Epidermal melanocyte (primary cell): ENCODE measurements around the gene CDC37L1.
"Not testable (repeated sequence)": the region's sequence is repeated elsewhere in the genome, so short reads cannot be mapped to it uniquely, and the experiment has no call there.

Experiments
- DNase-seq: peaks from one replicate; pipeline ENCODE4 v3.0.0; 2011; ENCODE audit warnings: low spot score; ENCODE audit not compliant: insufficient read length

CDC37L1 gene

DNA sequence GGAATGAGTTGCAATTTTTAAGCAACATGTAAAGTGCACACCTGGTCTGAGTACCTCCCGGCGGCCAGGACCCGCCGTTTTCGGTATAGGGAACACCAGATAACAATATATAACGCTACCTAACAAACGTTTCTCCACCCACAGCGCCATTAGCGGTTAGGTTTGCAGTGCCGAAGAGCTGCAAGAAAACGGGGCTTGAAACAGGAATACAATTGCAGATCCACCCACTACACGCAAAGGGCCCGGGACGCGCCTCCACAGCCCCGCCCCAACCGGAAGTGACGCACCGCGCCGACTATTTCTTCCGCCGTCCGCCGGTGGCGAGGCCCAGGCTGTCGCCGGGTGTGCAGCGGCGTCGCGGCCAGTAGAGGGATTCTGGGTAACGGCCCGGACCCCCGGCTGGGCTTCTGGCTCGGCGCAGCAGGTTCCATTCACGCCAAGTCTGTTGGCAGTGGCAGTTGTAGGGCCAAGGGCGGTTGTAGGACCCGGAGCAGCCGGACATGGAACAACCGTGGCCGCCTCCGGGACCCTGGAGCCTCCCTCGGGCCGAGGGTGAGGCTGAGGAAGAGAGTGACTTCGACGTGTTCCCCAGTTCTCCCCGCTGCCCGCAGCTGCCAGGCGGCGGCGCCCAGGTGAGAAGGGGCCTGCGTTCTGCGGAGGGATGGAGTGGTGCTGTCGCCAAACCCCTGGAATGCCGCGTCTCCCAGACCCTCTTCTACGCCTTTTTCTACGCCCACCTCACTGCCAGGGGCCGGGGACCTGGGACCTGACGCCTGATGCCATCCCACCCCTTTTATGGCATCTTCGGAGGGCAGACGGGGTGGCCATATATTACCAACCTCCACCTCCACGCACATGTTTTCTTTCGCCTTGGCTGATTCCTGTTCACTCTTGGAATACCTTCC lies at the start of gene CDC37L1:
Gene CDC37L1, plus strand, starts transcription at position 302 of the 905 bp plus-strand sequence. Its CDS starts 199 bp downstream, at position 501.
- DNase-seq: peak; percentile 92

GRCh38 chr9:4630836-4631235 lies 48.5 kb upstream of the CDC37L1 start:
- DNase-seq: no peak

- DNase-seq: no peak
These were observed 40.4 kb upstream of the CDC37L1 start for GRCh38 chr9:4638968-4639367.

- no peak for DNase-seq
These were observed 39.9 kb upstream of the CDC37L1 start for GRCh38 chr9:4639420-4639819.

- no peak for DNase-seq
These were observed 39.3 kb upstream of the CDC37L1 start for GRCh38 chr9:4640027-4640426.

GRCh38 chr9:4642351-4642750 lies 37.0 kb upstream of the CDC37L1 start:
- DNase-seq: no peak

DNA sequence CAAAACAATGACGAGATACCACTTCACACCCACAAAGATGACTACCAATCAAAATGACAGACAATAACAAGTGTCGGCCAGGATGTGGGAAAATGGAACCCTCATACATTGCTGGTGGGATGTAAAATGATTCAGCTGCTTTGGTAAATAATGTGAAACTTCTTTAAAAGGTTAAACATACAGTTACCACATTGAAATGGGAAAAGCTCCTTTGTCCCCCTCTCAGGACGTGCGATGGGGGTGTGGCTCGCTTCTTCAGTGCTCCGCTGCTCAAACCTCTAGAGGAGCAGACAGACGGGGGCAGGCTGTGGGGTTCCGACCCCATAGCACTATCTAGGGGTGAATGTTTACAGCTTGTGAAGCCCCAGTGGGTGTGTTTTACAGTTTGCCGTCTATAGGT lies 25.3 kb upstream of the CDC37L1 start:
- DNase-seq: no peak

- DNase-seq: no peak
These were observed 24.8 kb upstream of the CDC37L1 start for GRCh38 chr9:4654538-4654937.

DNA sequence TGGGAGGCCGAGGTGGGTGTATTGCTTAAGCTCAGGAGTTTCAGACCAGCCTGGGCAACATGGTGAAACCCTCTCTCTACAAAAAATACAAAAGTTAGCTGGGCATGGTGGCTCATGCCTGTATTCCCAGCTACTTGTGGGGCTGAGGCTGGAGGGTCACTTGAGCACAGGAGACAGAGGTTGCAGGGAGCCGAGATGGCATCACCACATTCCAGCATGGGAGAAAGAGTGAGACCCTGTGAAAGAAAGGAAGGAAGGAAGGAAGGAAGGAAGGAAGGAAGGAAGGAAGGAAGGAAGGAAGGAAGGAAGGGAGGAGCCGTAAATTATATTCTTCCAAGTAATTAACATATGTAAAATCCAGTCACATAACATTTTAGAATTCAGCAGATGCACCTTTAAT lies 23.2 kb upstream of the CDC37L1 start:
- not testable (repeated sequence) for DNase-seq

GRCh38 chr9:4656621-4657020 lies 22.7 kb upstream of the CDC37L1 start:
- no peak for DNase-seq

DNA sequence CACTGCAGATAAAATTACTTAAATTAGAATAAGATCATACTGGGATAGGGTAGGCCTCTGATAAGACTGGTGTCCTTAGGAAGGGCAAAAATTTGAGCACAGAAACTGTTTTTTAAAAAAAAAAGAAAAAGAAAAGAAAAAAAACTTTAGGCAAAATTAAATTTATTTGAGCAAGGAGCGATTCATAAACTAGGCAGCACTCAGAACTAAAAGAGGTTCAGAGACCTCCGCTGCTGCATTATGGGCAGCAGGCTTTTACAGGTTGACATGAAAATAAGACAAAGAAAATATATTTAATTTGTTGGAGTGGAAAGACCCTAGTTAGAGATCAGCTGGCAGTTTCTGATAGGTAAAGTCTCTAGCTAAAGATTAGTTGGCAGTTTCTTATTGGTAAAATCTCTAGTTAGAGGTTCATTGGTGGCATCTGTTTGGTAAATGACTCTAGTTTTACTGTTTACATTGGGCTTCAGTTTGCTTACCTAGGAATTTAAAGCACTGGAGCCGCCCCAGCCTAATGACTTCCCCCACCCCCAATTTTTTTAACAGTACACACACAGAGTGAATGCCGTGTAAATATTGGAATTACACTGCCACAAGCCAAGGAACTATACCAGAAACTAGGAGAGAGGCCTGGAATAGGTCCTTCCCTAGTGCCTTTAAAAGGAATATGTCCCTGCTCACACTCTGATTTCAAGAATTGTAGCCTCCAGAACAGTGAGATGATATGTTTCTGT lies 21.8 kb upstream of the CDC37L1 start:
- no peak for DNase-seq

- DNase-seq: not testable (repeated sequence)
These were observed 18.7 kb upstream of the CDC37L1 start for GRCh38 chr9:4660665-4661064.

DNA sequence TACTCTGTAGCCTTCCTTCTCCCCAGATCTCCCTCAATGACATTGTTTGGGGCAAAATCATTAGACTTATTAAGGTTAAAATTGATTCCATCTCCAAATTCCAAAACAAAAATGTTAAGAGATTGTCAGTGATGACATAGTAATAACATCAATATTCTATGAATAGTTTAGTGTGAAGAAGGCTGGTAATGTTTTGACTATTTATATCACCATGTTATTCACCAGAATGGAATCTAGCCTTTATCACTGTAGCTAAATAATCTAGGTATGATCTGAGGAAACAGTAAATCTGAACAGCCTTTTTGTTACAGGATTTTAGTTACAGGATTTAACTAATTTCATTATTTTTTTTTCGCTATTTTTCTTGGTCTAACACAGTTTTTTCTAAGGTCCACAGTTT lies 18.2 kb upstream of the CDC37L1 start:
- DNase-seq: no peak

- no peak for DNase-seq
These were observed 17.8 kb upstream of the CDC37L1 start for GRCh38 chr9:4661611-4662010.

GRCh38 chr9:4662108-4662988 lies 17.0 kb upstream of the CDC37L1 start, which contains the start of gene PLPP6:
PLPP6 (plus strand) TSS chr9:4662294; CDS start chr9:4662376, 82 bp downstream.
- DNase-seq: peak; percentile 82

DNA sequence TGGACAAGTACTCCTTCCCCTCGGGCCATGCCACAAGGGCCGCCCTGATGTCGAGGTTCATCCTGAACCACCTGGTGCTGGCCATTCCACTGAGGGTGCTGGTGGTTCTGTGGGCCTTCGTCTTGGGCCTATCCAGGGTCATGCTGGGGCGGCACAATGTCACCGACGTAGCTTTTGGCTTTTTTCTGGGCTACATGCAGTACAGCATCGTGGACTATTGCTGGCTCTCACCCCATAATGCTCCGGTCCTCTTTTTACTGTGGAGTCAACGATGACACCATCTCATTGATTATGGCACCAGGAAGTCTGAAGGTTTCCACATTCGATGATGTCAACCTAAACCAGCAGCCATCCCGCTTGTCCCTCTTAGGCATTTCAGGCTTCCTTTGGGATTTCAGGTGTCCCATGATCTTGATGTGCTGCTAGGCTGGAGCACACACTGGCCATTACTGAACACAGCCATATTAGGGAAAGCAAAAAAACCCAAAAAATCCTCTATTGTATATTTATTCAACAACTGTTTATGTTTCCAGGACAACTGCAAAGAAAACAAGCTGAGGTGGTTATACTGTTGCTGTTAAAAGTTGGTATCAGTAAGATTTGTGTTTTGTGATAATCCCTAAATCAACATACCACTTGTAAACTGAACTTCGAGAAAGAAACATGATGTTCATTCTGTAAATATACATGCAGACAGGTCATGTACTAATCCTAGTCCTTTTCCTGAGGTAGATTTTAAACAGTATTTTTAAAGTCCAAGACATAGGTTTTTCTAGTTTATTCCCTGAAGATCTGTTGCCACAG lies 16.2 kb upstream of the CDC37L1 start:
- no peak for DNase-seq

- no peak for DNase-seq
These were observed 15.4 kb upstream of the CDC37L1 start for GRCh38 chr9:4663956-4664355.

- DNase-seq: no peak
These were observed 14.0 kb upstream of the CDC37L1 start for GRCh38 chr9:4665357-4665756.

DNA sequence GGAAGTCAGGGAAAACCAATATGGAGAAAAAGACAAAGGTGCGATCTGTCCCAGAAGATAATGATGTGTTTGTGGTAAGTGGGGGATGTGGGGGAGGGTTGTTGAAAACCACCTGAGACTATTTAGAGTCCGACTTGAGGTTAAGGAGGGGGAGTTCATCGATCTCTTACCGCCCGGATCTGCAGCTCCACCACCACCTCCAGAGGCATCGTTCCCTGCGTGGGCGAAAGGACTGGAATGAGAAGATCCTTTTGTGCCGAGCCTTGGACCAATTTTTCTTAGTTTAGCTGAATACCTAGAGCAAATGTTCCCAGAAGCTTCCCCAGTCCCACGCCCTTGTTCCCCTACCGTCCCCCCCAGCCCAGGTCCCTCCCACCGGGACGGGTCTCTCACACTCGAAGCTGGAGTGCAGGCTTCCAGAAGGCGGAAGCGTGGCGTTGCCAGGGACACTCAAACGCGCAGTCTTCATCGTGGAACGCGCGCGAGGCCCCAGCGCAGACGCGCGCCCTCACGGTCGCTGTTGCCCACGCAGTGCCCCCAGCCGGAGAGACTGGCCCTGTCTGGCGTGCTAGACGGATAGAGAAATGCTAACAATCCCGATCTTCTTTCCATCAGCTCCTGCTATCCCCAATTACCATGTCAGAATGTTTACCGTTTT lies 13.2 kb upstream of the CDC37L1 start, which contains the start of gene SPATA6L:
Gene SPATA6L, minus strand, starts transcription at position 439 of the 658 bp plus-strand sequence. Its CDS starts 230 bp downstream, at position 209.
- no peak for DNase-seq

DNA sequence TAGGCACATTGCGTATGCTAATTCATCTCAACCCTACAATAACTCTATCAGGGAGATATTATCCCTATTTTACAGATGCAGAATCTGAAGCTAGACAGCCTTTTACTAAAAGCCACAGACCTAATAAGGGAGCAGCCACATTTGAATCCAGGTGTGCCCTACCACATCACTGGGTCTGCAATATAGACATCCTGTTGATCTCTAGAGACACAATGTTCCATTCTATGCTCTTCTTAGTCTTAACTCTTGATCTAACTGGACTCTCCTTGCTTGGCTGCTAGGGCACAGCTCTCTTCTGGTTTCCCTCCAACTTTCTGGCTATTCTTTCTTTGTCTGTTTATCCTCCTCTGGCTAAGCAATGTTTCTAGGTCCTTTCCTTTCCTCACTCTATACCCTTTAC lies 11.7 kb upstream of the CDC37L1 start:
- DNase-seq: no peak
